Hematopoietic multipotent progenitor cell treated with erythropoietin and hydrocortisone succinate and interleukin-3 and kit ligand, for 6 days (in vitro differentiated cells): ENCODE data around the gene TUBA4B.
"Not testable (repeated sequence)": the region's sequence is repeated elsewhere in the genome, so short reads cannot be mapped to it uniquely, and the experiment has no call there.

Experiments
- DNase-seq: peaks from one replicate; pipeline ENCODE4 v3.0.0-alpha.2; 2015

TUBA4B gene

GRCh38 chr2:219277703-219278654, 24.9 kb downstream of the TUBA4B start:
- peak; percentile 83 for DNase-seq

- no peak for DNase-seq
Measured at GRCh38 chr2:219278655-219279150, 25.7 kb downstream of the TUBA4B start.

- DNase-seq: peak; percentile 98
Measured at GRCh38 chr2:219279151-219279915, 26.3 kb downstream of the TUBA4B start, which contains the start of gene DNAJB2. Gene DNAJB2, plus strand, starts transcription at chr2:219279366. Its CDS starts 468 bp downstream, at chr2:219279834.

DNA sequence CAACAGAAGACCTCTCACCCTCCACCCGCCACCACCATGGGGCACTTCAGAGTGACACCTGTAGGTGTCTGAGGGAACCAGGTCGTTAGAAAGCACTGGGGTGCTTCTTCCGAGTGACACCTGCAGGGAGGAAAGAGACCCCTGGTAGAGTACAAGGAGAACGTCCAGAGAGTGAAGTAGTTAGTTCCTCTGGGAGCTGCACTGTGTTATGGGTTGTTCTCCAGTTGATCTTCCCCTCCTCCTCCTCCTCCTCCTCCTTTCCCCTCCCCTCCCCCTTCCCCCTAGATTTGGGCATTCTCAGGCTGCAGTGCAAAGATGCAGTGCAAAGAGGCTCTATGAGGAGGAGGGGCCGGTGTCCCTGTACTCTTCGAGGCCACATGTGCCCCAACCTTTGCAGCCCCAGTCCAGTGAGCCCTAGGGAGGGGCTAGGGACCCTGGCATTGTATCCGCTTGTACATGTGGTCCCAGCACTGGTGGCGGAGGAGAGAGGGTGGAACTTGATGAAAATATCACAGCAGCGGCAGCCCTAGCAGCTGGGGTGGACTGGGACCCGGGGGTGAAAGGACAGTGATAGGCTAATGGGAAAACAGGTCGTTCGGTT, 27.0 kb downstream of the TUBA4B start:
- DNase-seq: peak; percentile 45

DNA sequence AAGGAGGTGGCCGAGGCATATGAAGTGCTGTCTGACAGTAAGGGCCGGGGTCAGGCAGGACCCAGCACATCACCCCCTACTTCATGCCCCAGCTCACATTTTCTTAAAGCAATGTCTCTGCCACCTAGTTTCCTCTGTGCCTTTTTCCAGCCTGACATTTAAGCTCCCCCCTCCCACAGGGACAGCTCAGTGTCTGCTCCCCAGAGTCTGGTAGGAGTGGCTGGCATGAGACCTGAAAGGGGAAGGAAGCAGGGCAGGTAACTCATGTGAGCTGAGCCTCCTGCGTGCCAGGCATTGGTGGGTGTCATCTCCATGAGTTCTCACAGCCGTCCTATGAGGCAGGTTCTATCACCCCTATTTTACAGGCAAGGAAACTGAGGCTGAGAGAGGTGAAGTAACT, 27.6 kb downstream of the TUBA4B start:
- no peak for DNase-seq

DNA sequence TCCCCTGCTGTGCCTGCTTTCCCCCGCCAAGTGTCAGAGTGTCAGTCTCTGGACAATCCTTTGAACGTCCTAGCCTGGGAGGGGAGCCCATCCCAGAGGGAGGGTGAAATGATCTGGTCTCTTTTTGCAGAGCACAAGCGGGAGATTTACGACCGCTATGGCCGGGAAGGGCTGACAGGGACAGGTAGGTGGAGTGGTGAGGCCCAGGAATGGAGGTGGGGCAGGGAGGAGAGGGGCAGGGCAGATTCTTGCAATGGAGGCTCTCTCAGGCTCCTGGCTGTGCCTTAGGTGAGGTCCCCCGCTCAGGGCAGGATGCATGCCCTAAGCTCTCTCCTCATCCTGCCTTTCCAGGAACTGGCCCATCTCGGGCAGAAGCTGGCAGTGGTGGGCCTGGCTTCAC, 28.5 kb downstream of the TUBA4B start:
- DNase-seq: no peak

- no peak for DNase-seq
Measured at GRCh38 chr2:219282375-219282774, 29.3 kb downstream of the TUBA4B start.

- no peak for DNase-seq
Measured at GRCh38 chr2:219282943-219283581, 30.0 kb downstream of the TUBA4B start.

GRCh38 chr2:219284501-219285372, 31.7 kb downstream of the TUBA4B start:
- DNase-seq: no peak

GRCh38 chr2:219285373-219285735, 32.3 kb downstream of the TUBA4B start:
- DNase-seq: no peak

GRCh38 chr2:219285894-219286425, 32.9 kb downstream of the TUBA4B start:
- peak; percentile 64 for DNase-seq

DNA sequence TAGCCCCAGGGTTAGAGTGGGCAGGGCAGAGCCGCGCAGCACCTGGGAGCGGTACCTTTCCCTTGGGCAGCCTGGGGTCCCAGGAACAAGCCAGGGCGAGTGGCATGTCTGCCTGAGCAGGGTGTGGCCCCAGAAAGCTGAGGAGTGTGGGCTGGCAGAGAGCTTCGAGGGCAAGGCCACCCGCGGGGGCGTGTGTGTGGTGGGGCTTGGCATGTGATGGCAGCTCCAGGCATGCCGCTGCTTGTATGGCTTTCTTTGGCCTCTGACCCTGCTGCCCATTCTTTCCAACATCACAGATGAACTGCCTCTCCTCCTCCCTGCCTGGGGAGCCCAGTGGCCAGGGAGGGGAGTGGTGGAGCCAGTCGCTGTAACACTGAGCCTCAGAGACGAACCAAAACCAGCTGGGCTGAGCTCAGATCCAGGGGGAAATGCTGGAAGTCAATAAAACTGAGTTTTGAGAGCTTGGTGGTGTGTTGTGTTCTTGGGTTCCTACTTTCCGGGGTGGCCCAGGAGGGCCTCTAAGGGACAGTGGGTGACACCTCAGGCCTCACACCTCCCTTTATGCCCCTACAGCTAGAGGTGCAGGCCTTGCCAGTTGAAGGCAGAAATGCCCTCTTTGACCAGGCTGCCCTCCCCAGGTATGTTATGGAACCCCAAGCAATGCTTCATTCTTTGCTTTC, 33.5 kb downstream of the TUBA4B start:
- peak; percentile 72 for DNase-seq

GRCh38 chr2:219287116-219287440, 34.0 kb downstream of the TUBA4B start:
- not testable (repeated sequence) for DNase-seq

- peak; percentile 68 for DNase-seq
Measured at GRCh38 chr2:219287580-219288265, 34.7 kb downstream of the TUBA4B start.

DNA sequence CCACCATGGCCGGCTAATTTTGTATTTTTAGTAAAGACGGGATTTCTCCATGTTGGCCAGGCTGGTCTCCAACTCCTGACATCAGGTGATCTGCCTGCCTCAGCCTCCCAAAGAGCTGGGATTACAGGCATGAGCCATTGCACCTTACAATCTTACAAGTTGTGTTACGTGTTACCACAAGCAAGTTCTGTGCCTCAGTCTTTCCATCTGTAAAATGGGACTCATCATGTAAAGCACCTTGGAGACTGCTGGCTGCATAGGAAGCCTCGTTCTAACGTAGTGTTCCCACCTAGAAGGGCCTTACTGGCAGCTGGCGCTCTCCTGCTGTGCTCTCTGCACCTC, 36.1 kb downstream of the TUBA4B start:
- no peak for DNase-seq

DNA sequence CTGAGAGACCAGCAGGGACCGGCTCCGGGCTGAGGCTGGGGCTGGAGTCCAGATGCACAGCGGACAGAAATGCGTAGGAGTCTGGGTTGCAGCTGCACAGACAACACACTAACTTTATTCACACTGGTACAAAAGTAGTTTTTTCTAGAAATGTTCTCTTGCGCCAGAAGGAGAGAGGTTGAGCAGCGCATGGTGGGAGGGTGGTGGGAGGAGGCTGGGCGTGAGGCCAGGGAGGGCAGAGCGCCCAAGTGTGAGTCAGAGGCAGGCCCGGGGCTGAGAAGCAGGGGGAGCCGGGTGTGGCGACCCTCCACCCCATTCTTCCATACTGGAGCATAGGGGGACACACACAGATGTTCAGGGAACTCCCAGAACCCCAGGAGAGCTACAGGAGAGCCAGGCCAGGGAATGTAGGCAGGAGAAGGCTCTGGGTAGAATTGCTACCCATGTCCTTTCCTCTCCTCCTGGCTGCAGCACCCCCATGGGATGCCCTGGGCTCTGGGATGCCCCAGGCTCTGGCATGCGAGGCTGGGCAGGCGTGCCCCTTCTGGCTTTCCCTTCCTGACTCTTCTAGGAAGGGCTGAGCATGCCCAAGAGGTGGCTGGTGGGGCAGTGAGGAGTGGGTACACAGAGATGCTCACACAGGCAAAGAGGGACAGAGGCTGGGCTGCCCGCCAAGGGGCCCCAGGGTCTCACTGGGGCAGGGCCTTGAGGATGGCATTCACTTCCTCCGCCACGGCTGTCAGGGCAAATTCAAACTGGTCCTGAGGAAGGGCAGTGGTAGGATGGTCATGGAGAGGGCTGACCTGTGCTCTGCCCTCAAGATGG, 36.7 kb downstream of the TUBA4B start:
- peak; percentile 79 for DNase-seq

GRCh38 chr2:219290381-219291171, 37.5 kb downstream of the TUBA4B start:
- no peak for DNase-seq

GRCh38 chr2:219291394-219291793, 38.4 kb downstream of the TUBA4B start:
- no peak for DNase-seq
